PC-3 (cell line): ENCODE measurements around the gene MICALL2. TPM values are rescaled to one million over a fixed set of nuclear protein-coding genes. Genes with fewer than 3 reads are reported as not detected.
"Not testable (repeated sequence)": the region's sequence is repeated elsewhere in the genome, so short reads cannot be mapped to it uniquely, and the experiment has no call there.

Experiments used
- ATAC-seq: fragments of 200-7000 bp; cut with Tn5 transposase; 2 replicates; pipeline ENCODE4 v1.9.1; 2020; ENCODE audit warnings: mild to moderate bottlenecking, moderate library complexity
- BruUV-seq: library from RNA; stranded (reverse); fragments of 400-500 nt; replicated peaks from 2 replicates; lab custom pipeline; 2021; lab: Mats Ljungman, UMichigan
- CTCF ChIA-PET: fragments of 300-600 bp; sonication (Branson Sonifier 250); formaldehyde crosslinking; loops from one replicate; lab custom pipeline; 2022; ENCODE audit warnings: antibody characterized with exemption; lab: Charles Lee
- POLR2A ChIA-PET: fragments of 300-600 bp; sonication (Branson Sonifier 250); formaldehyde crosslinking; loops from one replicate; lab custom pipeline; 2022; ENCODE audit warnings: antibody characterized with exemption; ENCODE audit not compliant: unreplicated experiment; lab: Charles Lee
- DNase-seq: peaks from one replicate; pipeline ENCODE4 v3.0.0-alpha.2; 2015
- H2AFZ ChIP-seq: fragments of 300-600 bp; sonication (generic); 2 replicates; pipeline ENCODE4 v1.6.0; 2016; ENCODE audit warnings: antibody characterized with exemption, low read length
- H3F3A ChIP-seq: fragments of 300-600 bp; sonication (generic); one replicate; pipeline ENCODE4 v1.6.0; 2017; ENCODE audit warnings: antibody characterized with exemption, low read length, control low read depth, mild to moderate bottlenecking; ENCODE audit not compliant: unreplicated experiment
- H3K27ac ChIP-seq: fragments of 300-600 bp; sonication (generic); 2 replicates; pipeline ENCODE4 v1.5.1; 2016; ENCODE audit warnings: mild to moderate bottlenecking, low read length
- H3K27me3 ChIP-seq: fragments of 300-600 bp; sonication (generic); 2 replicates; pipeline ENCODE4 v1.6.1; 2016; ENCODE audit warnings: low read length, mixed read lengths
- H3K36me3 ChIP-seq: fragments of 300-600 bp; sonication (generic); 2 replicates; pipeline ENCODE4 v1.6.1; 2016; ENCODE audit warnings: low read depth, mixed run types, low read length, mixed read lengths
- H3K4me1 ChIP-seq: fragments of 300-600 bp; sonication (generic); 2 replicates; pipeline ENCODE4 v1.5.1; 2016; ENCODE audit warnings: low read length; ENCODE audit not compliant: insufficient read depth
- H3K4me2 ChIP-seq: fragments of 300-600 bp; sonication (generic); 2 replicates; pipeline ENCODE4 v1.6.0; 2016; ENCODE audit warnings: low read length
- H3K4me3 ChIP-seq: fragments of 300-600 bp; sonication (generic); 2 replicates; pipeline ENCODE4 v1.5.1; 2016; ENCODE audit warnings: mild to moderate bottlenecking, low read length, mixed read lengths
- H3K79me2 ChIP-seq: fragments of 300-600 bp; sonication (generic); 2 replicates; pipeline ENCODE4 v1.6.1; 2017; ENCODE audit warnings: low read length, mixed read lengths
- H3K9ac ChIP-seq: fragments of 300-600 bp; sonication (generic); 2 replicates; pipeline ENCODE4 v1.6.0; 2016; ENCODE audit warnings: mild to moderate bottlenecking, low read length
- H3K9me2 ChIP-seq: fragments of 300-600 bp; sonication (generic); replicated peaks from 2 replicates; pipeline ENCODE4 v1.6.1; 2016; ENCODE audit warnings: mixed run types, low read length, mixed read lengths
- H3K9me3 ChIP-seq: fragments of 300-600 bp; sonication (generic); 2 replicates; pipeline ENCODE4 v1.6.1; 2016; ENCODE audit warnings: low read length, mixed read lengths
- H4K20me1 ChIP-seq: fragments of 300-600 bp; sonication (generic); 2 replicates; pipeline ENCODE4 v1.6.1; 2016; ENCODE audit warnings: low read length, mixed read lengths
- EZH2 ChIP-seq: fragments of 300-600 bp; sonication (generic); IDR thresholded peaks from one replicate; pipeline ENCODE4 v1.6.1; 2017; ENCODE audit warnings: antibody characterized with exemption, mild to moderate bottlenecking, low read length; ENCODE audit not compliant: unreplicated experiment
- EZH2phosphoT487 ChIP-seq: fragments of 300-600 bp; sonication (generic); IDR thresholded peaks from 2 replicates; pipeline ENCODE4 v1.6.1; 2018; ENCODE audit warnings: mild to moderate bottlenecking, antibody characterized with exemption, low read length, borderline replicate concordance
- intact Hi-C: fragments of 100-400 bp; cut with micrococcal nuclease; formaldehyde crosslinking; loops from 2 replicates; pipeline ENCODE4 v1.9.0; 2023
- total RNA-seq: library from RNA; depleted of rRNA; stranded (reverse); fragments of >200 nt; gene quantifications from 2 replicates; pipeline ENCODE4 v1.2.3, GENCODE V29; 2014
- TF ChIP-seq, protein P1 (sequence below): fragments of 300-600 bp; sonication (generic); conservative IDR thresholded peaks from 2 replicates; pipeline ENCODE4 v1.5.1; 2017; ENCODE audit warnings: antibody characterized with exemption, low read depth, mild to moderate bottlenecking, low read length

Gene MICALL2
- total RNA-seq, 1 experiment from 2014 or later = 52.8 TPM

DNA sequence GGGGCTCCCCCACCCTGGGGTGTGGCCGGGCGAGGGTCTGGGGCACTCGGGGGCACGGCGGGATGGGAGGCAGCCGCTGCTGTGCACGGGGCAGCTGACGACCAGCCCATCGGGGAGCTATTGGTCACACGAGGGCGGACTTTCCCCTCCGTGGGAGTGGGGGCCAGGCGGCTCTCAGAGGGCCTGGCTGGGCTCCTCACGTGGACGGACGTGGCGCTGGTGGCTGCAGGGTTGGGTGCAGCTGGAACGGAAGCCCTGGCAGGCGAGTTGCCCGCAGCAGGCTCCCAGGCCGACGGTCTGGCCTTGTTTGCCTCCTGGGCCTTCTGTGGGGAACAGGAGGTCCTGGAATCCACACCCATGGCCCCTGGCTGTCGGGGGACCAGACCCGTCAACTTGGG lies 14.3 kb downstream of the MICALL2 start:
- DNase-seq = no peak
- Histone ChIP-seq H2AFZ (no peak overlapping the region), H3K27me3 (no peaks in the 10 kb centered on the region), H3K4me1 (no peaks in the 10 kb centered on the region), H3F3A (no peaks in the 10 kb centered on the region), H3K9ac (no peak overlapping the region), H3K9me3 (no peaks in the 10 kb centered on the region), H3K27ac (no peak overlapping the region), H4K20me1 (no peaks in the 10 kb centered on the region), H3K36me3 (peaks cover 6% of the 10 kb centered on the region), H3K4me2 (no peak overlapping the region), H3K9me2 (no peaks in the 10 kb centered on the region), H3K4me3 (no peak overlapping the region), H3K79me2 (no peaks in the 10 kb centered on the region)
- ChIA-PET POLR2A (no interaction called here), CTCF (no interaction called here)
- no peak for ATAC-seq
- BruUV-seq = no TSS peak
- TF ChIP-seq, protein P1, sequence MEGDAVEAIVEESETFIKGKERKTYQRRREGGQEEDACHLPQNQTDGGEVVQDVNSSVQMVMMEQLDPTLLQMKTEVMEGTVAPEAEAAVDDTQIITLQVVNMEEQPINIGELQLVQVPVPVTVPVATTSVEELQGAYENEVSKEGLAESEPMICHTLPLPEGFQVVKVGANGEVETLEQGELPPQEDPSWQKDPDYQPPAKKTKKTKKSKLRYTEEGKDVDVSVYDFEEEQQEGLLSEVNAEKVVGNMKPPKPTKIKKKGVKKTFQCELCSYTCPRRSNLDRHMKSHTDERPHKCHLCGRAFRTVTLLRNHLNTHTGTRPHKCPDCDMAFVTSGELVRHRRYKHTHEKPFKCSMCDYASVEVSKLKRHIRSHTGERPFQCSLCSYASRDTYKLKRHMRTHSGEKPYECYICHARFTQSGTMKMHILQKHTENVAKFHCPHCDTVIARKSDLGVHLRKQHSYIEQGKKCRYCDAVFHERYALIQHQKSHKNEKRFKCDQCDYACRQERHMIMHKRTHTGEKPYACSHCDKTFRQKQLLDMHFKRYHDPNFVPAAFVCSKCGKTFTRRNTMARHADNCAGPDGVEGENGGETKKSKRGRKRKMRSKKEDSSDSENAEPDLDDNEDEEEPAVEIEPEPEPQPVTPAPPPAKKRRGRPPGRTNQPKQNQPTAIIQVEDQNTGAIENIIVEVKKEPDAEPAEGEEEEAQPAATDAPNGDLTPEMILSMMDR = no peak
- no peak for TF ChIP-seq EZH2phosphoT487
- TF ChIP-seq EZH2 = no peak
- intact Hi-C loops = no loop called here

DNA sequence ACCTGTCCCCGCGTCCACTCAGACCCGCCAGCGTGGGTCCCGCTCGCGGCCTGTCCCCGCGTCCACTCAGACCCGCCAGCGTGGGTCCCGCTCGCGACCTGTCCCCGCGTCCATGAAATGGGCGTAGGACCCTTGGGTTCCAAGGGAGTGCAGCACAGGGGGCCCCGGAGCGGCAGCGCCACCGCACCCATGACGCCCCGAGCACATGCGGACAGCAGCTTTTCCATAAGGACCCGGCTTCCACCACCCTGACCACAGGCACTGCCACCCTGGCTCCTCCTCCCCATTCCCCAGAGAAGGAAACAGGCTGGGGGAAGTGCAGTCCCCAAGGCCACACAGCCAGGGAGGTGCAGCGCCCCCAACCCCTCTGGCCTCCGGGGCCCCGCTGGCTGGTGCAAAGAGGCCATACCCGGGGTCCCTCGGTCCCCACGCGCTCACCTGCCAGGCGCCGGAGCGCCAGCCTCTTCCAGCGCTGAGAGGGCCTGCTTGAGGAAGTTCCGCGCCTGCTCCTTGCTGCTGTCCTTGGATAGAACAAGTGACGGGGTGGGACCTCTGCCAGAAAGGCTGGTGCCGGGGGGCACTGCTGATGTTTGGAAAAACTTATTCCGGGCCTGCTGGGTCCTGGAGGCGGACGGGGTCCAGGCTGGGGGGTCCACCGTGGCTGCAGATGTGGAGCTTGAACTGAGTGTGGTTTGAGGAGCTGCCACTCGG lies 14.9 kb downstream of the MICALL2 start:
- Histone ChIP-seq H2AFZ (no peak overlapping the region), H3K4me2 (no peak overlapping the region), H3K27me3 (no peaks in the 10 kb centered on the region), H3K27ac (no peak overlapping the region), H3K9me3 (no peaks in the 10 kb centered on the region), H3K9me2 (no peaks in the 10 kb centered on the region), H3K36me3 (peaks cover 10% of the 10 kb centered on the region), H3K9ac (no peak overlapping the region), H3K4me3 (no peak overlapping the region), H3F3A (no peaks in the 10 kb centered on the region), H3K4me1 (no peaks in the 10 kb centered on the region), H4K20me1 (no peaks in the 10 kb centered on the region), H3K79me2 (no peaks in the 10 kb centered on the region)
- intact Hi-C loops = no loop called here
- ChIA-PET CTCF (no interaction called here), POLR2A (no interaction called here)
- ATAC-seq = no peak
- BruUV-seq = no TSS peak
- no peak for TF ChIP-seq EZH2
- no peak for TF ChIP-seq EZH2phosphoT487
- TF ChIP-seq, protein P1 = no peak
- DNase-seq = no peak

DNA sequence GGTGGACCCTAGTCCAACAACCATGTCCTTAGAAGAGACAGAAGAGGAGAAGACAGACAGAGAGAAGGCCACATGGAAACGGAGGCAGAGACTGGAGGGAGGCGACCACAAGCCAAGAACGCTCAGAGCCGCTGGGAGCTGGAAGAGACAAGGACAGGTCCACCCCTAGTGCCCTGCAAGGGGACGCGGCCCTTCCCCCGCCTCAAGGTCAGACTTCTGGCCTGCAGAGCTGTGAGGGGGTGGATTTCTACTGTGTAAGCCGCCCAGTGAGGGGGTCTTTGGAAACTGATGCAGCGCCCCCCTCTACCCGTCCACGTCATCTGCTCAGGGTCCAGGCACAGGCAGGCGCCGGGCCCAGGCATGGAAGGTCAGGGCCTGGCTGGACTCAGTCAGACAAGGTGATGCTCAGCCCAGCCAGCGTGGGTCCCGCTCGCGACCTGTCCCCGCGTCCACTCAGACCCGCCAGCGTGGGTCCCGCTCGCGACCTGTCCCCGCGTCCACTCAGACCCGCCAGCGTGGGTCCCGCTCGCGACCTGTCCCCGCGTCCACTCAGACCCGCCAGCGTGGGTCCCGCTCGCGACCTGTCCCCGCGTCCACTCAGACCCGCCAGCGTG lies 15.6 kb downstream of the MICALL2 start:
- H2AFZ ChIP-seq, H3K9me3 ChIP-seq, BruUV-seq: not testable (repeated sequence)

More for the DNA sequence above, 15.6 kb downstream of the MICALL2 start:
- intact Hi-C loops, DNase-seq, H3K27me3 ChIP-seq, H3K79me2 ChIP-seq, CTCF ChIA-PET, H3K9me2 ChIP-seq, H4K20me1 ChIP-seq, ATAC-seq, H3K4me1 ChIP-seq, H3K4me2 ChIP-seq, POLR2A ChIA-PET, H3K27ac ChIP-seq, H3K4me3 ChIP-seq, H3K9ac ChIP-seq, H3F3A ChIP-seq: not testable (repeated sequence)
- H3K36me3 ChIP-seq = peaks cover 15% of the 10 kb centered on the region
